BLaER1 treated with 17β-estradiol and CSF1 and Interleukin-3, amounts not matched to agents 10 nM and 100 nM (cell line): ENCODE data around the gene HLA-DMA.
A peak's percentile ranks its signal among the peaks of the same experiment; 100 is the strongest.

Experiments
- H3K27ac ChIP-seq, 11 experiments: shearing (Covaris generic); formaldehyde crosslinking; 2 replicates each; pipeline ENCODE4 v1.8.1; 2022
- H3K27me3 ChIP-seq, 11 experiments: shearing (Covaris generic); formaldehyde crosslinking; 2 replicates each; pipeline ENCODE4 v1.8.1; 2022
- H3K36me3 ChIP-seq, 11 experiments: shearing (Covaris generic); formaldehyde crosslinking; 2 replicates each; pipeline ENCODE4 v1.8.1; 2022
- H3K4me1 ChIP-seq, 10 experiments: shearing (Covaris generic); formaldehyde crosslinking; 2 replicates each; pipeline ENCODE4 v1.8.1; 2022
- H3K4me2 ChIP-seq, 11 experiments: shearing (Covaris generic); formaldehyde crosslinking; 2 replicates each; pipeline ENCODE4 v1.8.1; 2022
- H3K4me3 ChIP-seq, 10 experiments: shearing (Covaris generic); formaldehyde crosslinking; 2 replicates each; pipeline ENCODE4 v1.8.1; 2022
- H3K9ac ChIP-seq, 11 experiments: shearing (Covaris generic); formaldehyde crosslinking; 2 replicates each; pipeline ENCODE4 v1.8.1; 2022
- H3K9me3 ChIP-seq, 11 experiments: shearing (Covaris generic); formaldehyde crosslinking; replicated peaks in 1 of 11; 2 replicates each; pipeline ENCODE4 v1.8.1; 2022
- H4K20me1 ChIP-seq, 11 experiments: shearing (Covaris generic); formaldehyde crosslinking; 2 replicates each; pipeline ENCODE4 v1.8.1; 2022
- Cebpa-rat ChIP-seq, 11 experiments: shearing (Covaris generic); IDR thresholded peaks; 2 replicates each; pipeline ENCODE4 v1.8.1; 2022

The HLA-DMA gene

DNA sequence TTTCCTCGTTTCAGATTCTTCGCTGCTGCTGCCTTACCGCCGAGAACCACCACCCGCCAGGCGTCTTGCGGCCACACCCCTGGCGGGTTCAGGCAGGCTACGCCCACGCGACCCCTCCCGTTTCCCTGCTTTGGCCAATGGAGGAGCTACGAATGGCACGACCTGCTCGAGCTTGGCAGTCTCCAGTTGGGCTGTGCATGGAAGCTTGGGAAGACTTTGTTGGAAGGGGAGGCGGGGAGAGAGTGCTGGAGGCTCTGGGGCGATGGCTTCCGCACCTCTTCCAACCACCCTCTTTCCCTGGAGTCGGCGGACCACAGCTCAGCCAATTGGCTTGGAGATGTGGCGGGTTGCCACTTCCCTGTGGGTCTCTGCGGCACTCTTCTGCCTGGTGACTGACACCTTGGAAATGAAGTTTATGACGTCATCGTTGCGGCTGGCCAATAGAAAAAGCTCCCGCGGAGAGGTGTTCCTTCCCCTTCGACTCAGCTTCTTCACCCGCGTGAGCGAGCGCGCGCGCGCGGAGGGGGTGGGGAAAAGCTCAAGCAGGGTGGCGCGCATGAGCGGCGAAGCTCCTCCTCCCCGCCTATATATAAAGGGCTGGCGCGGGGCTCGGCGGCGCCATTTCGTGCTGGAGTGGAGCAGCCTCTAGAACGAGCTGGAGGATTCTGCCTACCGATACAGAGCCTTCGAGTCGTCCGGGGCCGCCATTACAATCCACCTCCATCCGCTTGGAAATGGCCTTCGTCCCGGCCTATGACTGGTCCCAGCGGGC, 18.9 kb upstream of the HLA-DMA start:
- H3K9ac ChIP-seq, result peak overlapping the region; percentile 96 to 100 (median 99)
- peaks cover 46 to 47% (median 47%) of the 10 kb centered on the region in 11 experiments for H3K36me3 ChIP-seq
- TF ChIP-seq Cebpa-rat (IDR thresholded peaks at IDR 0.05), result no peak
- H3K4me3 ChIP-seq, result peak overlapping the region; percentile 74 to 99 (median 97)
- no peaks in the 10 kb centered on the region for H3K27me3 ChIP-seq
- peaks cover 27 to 34% (median 32%) of the 10 kb centered on the region in 10 experiments for H3K4me1 ChIP-seq
- H3K9me3 ChIP-seq, result peaks cover 0 to 12% (median 6%) of the 10 kb centered on the region in 11 experiments; a peak in 10 of 22 replicates
- H4K20me1 ChIP-seq, result peaks cover 47 to 48% (median 47%) of the 10 kb centered on the region in 11 experiments
- H3K27ac ChIP-seq, result peak overlapping the region; percentile 98 to 100 (median 100)
- peak overlapping the region; percentile 88 to 99 (median 96) for H3K4me2 ChIP-seq

GRCh38 chr6:32971242-32971580, 18.3 kb upstream of the HLA-DMA start:
- Histone ChIP-seq H4K20me1 (peaks cover 41 to 42% (median 41%) of the 10 kb centered on the region in 11 experiments), H3K4me2 (peak overlapping the region; percentile 71 to 90 (median 80)), H3K9me3 (peaks cover 0 to 12% (median 6%) of the 10 kb centered on the region in 11 experiments; a peak in 10 of 22 replicates), H3K27ac (peak overlapping the region; percentile 98 to 100 (median 100)), H3K4me1 (peaks cover 27 to 34% (median 32%) of the 10 kb centered on the region in 10 experiments), H3K36me3 (peaks cover 40 to 42% (median 41%) of the 10 kb centered on the region in 11 experiments), H3K4me3 (peak overlapping the region; percentile 67 to 99 (median 78)), H3K9ac (peak overlapping the region; percentile 96 to 100 (median 99)), H3K27me3 (no peaks in the 10 kb centered on the region)
- no peak for TF ChIP-seq Cebpa-rat (IDR thresholded peaks at IDR 0.05)

DNA sequence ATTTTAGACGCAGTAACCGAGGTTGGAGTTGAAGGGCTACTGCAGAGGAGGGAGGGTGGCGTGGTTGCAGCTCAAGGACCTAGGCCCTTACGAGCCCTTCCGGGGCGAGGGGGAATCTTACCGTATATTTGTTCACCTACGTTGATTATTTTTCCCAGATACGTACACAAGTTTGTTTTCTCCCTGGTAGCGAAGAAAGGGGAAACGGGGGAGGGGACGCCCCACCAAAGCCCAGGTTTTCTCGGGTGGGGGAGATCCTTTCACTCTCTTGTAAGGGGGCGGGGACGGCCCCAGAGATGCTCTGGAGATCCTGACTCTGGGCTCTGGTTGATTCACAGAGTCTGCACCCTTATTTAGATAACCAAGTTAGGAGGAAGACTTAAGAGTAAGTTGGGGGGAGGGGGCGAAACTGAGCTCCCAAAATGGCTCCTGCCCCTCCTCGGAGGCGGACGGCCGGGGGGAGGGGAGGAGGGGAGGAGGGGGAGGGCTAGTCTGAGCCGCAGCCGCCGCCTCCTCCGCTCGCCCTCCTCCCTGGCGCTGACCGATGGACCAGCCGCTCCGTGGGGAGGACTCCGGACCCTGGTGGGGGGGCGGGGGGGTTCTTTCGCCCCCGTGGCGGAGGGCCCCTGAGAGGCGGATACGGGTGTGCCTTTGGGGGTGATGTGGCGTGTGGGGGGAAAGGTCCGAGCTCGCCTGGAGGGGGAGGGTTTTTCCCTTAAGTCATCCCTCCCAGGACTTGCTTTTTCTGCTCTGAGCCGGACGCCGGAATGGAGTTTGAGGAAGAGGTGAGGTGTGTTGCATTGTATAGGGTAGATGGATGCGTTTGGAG, 17.7 kb upstream of the HLA-DMA start:
- peak overlapping the region; percentile 98 to 100 (median 100) for H3K27ac ChIP-seq
- peak overlapping the region; percentile 96 to 100 (median 99) for H3K9ac ChIP-seq
- H3K27me3 ChIP-seq, result no peaks in the 10 kb centered on the region
- peaks cover 35 to 36% (median 36%) of the 10 kb centered on the region in 11 experiments for H4K20me1 ChIP-seq
- peaks cover 27 to 34% (median 32%) of the 10 kb centered on the region in 10 experiments for H3K4me1 ChIP-seq
- peaks cover 0 to 12% (median 6%) of the 10 kb centered on the region in 11 experiments; a peak in 10 of 22 replicates for H3K9me3 ChIP-seq
- H3K4me3 ChIP-seq, result peak overlapping the region; percentile 67 to 99 (median 78)
- H3K4me2 ChIP-seq, result peak overlapping the region; percentile 79 to 94 (median 84)
- no peak for TF ChIP-seq Cebpa-rat (IDR thresholded peaks at IDR 0.05)
- peaks cover 35 to 36% (median 35%) of the 10 kb centered on the region in 11 experiments for H3K36me3 ChIP-seq

GRCh38 chr6:32969685-32970412, 17.0 kb upstream of the HLA-DMA start:
- Histone ChIP-seq H3K9ac (peak overlapping the region; percentile 96 to 100 (median 99)), H3K36me3 (peaks cover 27 to 28% (median 28%) of the 10 kb centered on the region in 11 experiments), H3K27me3 (no peaks in the 10 kb centered on the region), H3K4me3 (peak overlapping the region; percentile 67 to 99 (median 78)), H3K9me3 (peaks cover 0 to 12% (median 6%) of the 10 kb centered on the region in 11 experiments; a peak in 10 of 22 replicates), H3K27ac (peak overlapping the region; percentile 98 to 100 (median 100)), H4K20me1 (peaks cover 27 to 28% (median 28%) of the 10 kb centered on the region in 11 experiments), H3K4me2 (peak overlapping the region; percentile 72 to 94 (median 84)), H3K4me1 (peaks cover 24 to 32% (median 26%) of the 10 kb centered on the region in 10 experiments)
- no peak for TF ChIP-seq Cebpa-rat (IDR thresholded peaks at IDR 0.05)

- Histone ChIP-seq H3K27me3 (no peaks in the 10 kb centered on the region), H3K9ac (peak overlapping the region; percentile 96 to 100 (median 99)), H3K36me3 (peaks cover 19 to 20% (median 20%) of the 10 kb centered on the region in 11 experiments), H3K4me1 (peaks cover 22 to 34% (median 28%) of the 10 kb centered on the region in 10 experiments), H3K27ac (peak overlapping the region; percentile 98 to 100 (median 100)), H3K4me2 (peak overlapping the region; percentile 78 to 94 (median 84)), H4K20me1 (peaks cover 20 to 21% (median 20%) of the 10 kb centered on the region in 11 experiments), H3K9me3 (peaks cover 0 to 12% (median 6%) of the 10 kb centered on the region in 11 experiments; a peak in 10 of 22 replicates), H3K4me3 (peak overlapping the region; percentile 67 to 99 (median 78))
- TF ChIP-seq Cebpa-rat (IDR thresholded peaks at IDR 0.05), result no peak
These were observed 16.2 kb upstream of the HLA-DMA start for GRCh38 chr6:32968867-32969684.

GRCh38 chr6:32968093-32968866, 15.4 kb upstream of the HLA-DMA start, which contains the start of gene BRD2:
Gene BRD2 (plus strand): TSS chr6:32968594. CDS start chr6:32972899, 4,305 bp downstream.
- H3K36me3 ChIP-seq, result peaks cover 11 to 12% (median 12%) of the 10 kb centered on the region in 11 experiments
- H4K20me1 ChIP-seq, result peaks cover 12 to 13% (median 12%) of the 10 kb centered on the region in 11 experiments
- H3K4me2 ChIP-seq, result peak within 1 kb of the TSS; percentile 78 to 95 (median 87)
- H3K4me1 ChIP-seq, result peaks cover 26 to 42% (median 34%) of the 10 kb centered on the region in 10 experiments
- H3K9ac ChIP-seq, result peak within 1 kb of the TSS; percentile 96 to 100 (median 99)
- peak within 1 kb of the TSS; percentile 98 to 100 (median 100) for H3K27ac ChIP-seq
- H3K27me3 ChIP-seq, result no peaks in the 10 kb centered on the region
- peak within 1 kb of the TSS; percentile 67 to 99 (median 78) for H3K4me3 ChIP-seq
- no peak for TF ChIP-seq Cebpa-rat (IDR thresholded peaks at IDR 0.05)
- H3K9me3 ChIP-seq, result peaks cover 0 to 9% (median 6%) of the 10 kb centered on the region in 11 experiments; a peak in 10 of 22 replicates
